ENCODE results near the gene PADI1. TPM values are rescaled to one million over a fixed set of nuclear protein-coding genes. Genes with fewer than 3 reads are reported as not detected.

PADI1 gene
- total RNA-seq, 1 experiment from 2014 or later, result 0.24 TPM

GRCh38 chr1:17244821-17245740 lies 40.2 kb downstream of the PADI1 start:
- Histone ChIP-seq H4K20me1 (ENCODE audit: control insufficient read depth, insufficient read depth, insufficient read length) (no peaks in the 10 kb centered on the region), H3K56ac (ENCODE audit: insufficient read length, low read depth, low read length) (no peak overlapping the region), H2BK20ac (ENCODE audit: low read depth, low read length, poor library complexity, severe bottlenecking) (no peak overlapping the region), H3K18ac (ENCODE audit: insufficient read length, low read depth, low read length) (no peak overlapping the region), H3K23ac (ENCODE audit: insufficient read length, low read depth, low read length) (no peak overlapping the region), H3T11ph (ENCODE audit: low read length) (no peak overlapping the region), H2AFZ (ENCODE audit: low read length) (no peak overlapping the region), H3K79me1 (ENCODE audit: insufficient read depth, low read depth, low read length, poor library complexity, severe bottlenecking) (no peaks in the 10 kb centered on the region), H2BK15ac (ENCODE audit: low read depth, low read length) (no peak overlapping the region), H3K9me3 (ENCODE audit: control insufficient read depth, low read depth, low read length) (no peaks in the 10 kb centered on the region), H3K9ac (ENCODE audit: extremely low read depth, insufficient read length, low read length) (no peak overlapping the region), H3K23me2 (ENCODE audit: insufficient read length, low read depth, low read length, poor library complexity, severe bottlenecking) (peaks cover 4% of the 10 kb centered on the region), H2BK5ac (ENCODE audit: insufficient read length, low read length) (no peak overlapping the region), H2AK5ac (ENCODE audit: insufficient read length, low read length) (no peak overlapping the region), H4K5ac (ENCODE audit: insufficient read length, low read depth, low read length) (no peak overlapping the region), H2BK12ac (ENCODE audit: insufficient read length, low read depth, low read length) (no peak overlapping the region), H3K27me3 (ENCODE audit: insufficient read depth, low read length) (no peaks in the 10 kb centered on the region; the same call in 1 of the 2 replicates), H3K4me2 (ENCODE audit: insufficient read depth, insufficient read length, low read length) (no peak overlapping the region), H2BK120ac (ENCODE audit: low read depth, low read length, poor library complexity, severe bottlenecking) (no peak overlapping the region), H3K14ac (ENCODE audit: insufficient read depth, low read length) (no peak overlapping the region), H3K4me1 (ENCODE audit: insufficient read depth, low read length) (peaks cover 3% of the 10 kb centered on the region; the same call in 1 of the 2 replicates), H4K91ac (ENCODE audit: insufficient read length, low read depth, low read length) (no peak overlapping the region), H3K79me2 (ENCODE audit: insufficient read depth, low read length) (no peaks in the 10 kb centered on the region), H3K27ac (ENCODE audit: insufficient read length, low read depth, low read length) (no peak overlapping the region), H3K4ac (ENCODE audit: low read depth, low read length) (no peak overlapping the region), H4K8ac (replicated peaks; ENCODE audit: insufficient read length, low read depth, low read length) (no peak overlapping the region)
- TF ChIP-seq CTCF (conservative IDR thresholded peaks at IDR 0.05), result no peak
- H3K27ac Mint-ChIP-seq, result peak overlapping the region; percentile 16 to 44 (median 34); a peak in 4 of 7 replicates
- peak overlapping the region in 1 of 2 experiments; percentile 10; a peak in 2 of 5 replicates for H3K4me3 Mint-ChIP-seq
- H3K27me3 Mint-ChIP-seq (ENCODE audit: low read depth), result no peaks in the 10 kb centered on the region; the same call in 1 of the 2 replicates
- H3K9me3 Mint-ChIP-seq, result no peaks in the 10 kb centered on the region
- H3K36me3 Mint-ChIP-seq (ENCODE audit: insufficient read depth in 1 of 3, low read depth in 3 of 3), result no peaks in the 10 kb centered on the region
- peaks cover 18 to 38% of the 10 kb centered on the region in 2 experiments for H3K4me1 Mint-ChIP-seq
- no peak for DNase-seq
- no CpG with 5 or more reads among the region's 14 CpGs for WGBS (ENCODE audit: extremely low coverage, insufficient read length, low lambda C conversion rate)

Measured in H9 (cell line).